CD4-positive, alpha-beta T cell treated with Interleukin-17A for 1 hour (primary cell): Measurements from ENCODE around the gene ADGRB3.
A peak's percentile ranks its signal among the peaks of the same experiment; 100 is the strongest.

Experiments used
- DNase-seq: peaks from one replicate; pipeline ENCODE4 v3.0.0-alpha.2; 2020

ADGRB3 gene

DNA sequence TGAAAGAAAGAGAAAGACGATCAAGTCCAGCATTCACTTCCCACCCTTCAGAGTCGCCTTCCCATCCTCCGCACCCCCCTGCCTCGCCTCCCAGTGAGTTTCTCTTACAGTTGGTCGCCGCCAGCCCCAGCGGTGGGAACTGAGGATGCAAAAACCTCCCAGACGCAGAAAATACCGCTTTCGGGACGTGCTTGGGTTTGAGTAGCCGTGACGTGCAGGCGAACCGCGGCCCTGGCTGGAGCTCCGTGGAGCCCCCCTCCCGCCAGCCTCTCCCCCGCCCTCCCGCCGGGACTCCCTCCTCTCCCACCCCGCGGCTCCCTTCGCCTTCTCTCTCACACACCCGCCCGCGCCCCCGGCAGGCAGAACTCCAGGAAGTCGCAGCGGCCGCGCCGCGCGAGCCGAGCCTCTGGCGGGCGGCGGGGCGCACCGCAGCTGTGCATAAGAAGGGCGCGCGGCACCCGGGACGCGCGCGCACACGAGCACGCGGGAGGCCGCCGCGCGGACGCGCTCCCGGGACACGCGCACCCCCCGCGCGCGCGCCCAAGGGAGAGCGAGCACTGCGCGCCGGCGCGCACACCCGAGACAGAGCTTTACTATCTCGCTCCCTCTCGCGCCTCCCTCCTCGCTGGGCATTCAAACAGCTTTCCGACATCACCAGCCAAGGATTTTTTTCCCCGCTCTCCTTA is at the start of gene ADGRB3:
TSS of gene ADGRB3 (plus strand) at position 557 of the 686 bp plus-strand sequence. CDS start 3,394 bp downstream, outside the sequence.
- peak; percentile 15 for DNase-seq

DNA sequence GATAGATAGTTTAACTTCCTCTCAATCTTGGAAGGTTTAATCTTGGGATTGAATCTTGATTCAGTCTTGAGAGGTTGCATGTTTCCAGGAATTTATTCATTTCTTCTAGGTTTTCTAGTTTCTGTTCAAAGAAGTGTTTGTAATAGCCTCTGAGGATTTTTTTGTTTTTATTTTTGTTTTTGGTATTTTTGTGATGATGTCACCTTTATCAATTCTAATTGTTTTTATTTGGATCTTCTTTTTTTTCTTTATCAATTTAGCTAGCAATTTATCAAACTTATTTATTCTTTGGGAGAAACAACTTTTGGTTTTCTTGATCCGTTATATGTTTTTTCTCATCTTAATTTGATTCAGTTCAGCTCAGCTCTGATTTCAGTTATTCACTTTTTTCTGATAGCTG is 41.5 kb upstream of the ADGRB3 start:
- DNase-seq: no peak

DNA sequence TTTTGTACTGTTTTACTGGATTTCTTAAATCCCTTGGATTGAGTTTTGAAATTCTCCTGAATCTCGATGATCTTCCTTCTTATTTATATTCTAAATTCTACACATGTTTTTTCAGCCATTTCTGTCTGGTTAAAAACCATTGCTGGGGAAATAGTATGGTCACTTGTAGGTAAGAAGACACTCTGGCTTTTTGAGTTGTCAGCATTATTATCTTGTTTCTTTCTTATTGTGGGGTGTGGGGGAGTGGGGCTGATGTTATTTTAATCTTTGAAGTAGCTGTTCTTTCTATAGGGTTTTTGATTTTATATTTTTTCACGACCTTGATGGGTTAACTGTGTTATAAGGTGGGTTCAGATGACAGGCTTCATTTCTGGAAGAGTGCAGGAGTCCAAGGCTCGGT is 37.4 kb upstream of the ADGRB3 start:
- DNase-seq: no peak

DNA sequence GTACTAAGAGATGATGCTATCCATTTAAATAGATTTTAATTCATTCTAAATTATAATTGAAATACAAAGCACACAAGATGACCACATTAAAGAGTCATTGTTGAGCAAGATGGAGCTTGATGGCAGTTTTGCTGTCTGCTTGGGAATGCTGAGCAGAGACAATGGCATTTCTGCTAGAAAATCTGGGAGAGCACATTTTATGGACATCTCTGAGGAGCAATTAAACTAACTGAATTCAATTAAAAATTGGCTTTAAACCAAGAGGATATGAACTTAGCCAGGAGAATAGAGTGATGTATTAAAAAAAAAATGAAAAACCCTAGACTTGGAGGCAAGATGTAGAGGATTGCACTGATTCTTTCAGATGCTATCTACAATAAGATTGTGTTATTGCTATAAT is 19.1 kb upstream of the ADGRB3 start:
- DNase-seq: no peak

DNA sequence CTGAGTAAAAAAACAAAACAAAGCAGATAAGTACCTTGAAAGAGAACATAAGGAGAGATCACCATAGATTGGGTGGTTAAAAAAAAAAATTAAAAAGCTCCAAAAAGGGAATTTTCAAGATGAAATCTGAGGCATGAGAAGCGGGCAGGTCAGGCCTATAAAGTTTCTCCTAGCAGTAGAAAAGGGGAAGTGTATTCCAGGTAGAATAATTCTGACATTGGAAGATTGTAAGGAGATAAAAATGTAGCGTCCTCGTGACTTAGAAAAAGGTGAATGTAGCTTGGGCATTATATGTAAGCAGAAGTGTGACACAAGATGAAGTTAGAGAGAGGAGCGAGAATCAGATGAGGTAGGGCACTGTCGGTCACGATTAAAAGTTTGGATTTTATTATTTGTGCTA is 9.1 kb upstream of the ADGRB3 start:
- DNase-seq: no peak

DNA sequence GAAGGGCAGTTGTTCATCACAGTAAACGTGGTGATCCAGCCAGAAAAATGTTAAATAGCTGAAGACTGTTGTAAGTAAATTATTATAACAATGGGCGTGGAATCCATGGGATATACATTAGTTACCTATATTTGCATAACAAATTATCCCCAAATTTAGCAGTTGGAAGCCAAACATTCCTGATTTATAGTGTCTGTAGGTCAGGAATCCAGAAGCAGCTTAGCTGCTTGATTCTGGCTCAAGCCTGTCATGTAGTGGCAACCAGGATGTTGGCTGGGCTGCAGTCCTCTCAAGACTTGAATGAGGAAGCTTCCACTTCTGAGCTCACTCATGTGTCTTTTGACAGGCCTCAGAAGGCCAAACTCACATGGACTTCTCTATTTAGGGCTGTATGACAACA is 6.9 kb upstream of the ADGRB3 start:
- DNase-seq: no peak

DNA sequence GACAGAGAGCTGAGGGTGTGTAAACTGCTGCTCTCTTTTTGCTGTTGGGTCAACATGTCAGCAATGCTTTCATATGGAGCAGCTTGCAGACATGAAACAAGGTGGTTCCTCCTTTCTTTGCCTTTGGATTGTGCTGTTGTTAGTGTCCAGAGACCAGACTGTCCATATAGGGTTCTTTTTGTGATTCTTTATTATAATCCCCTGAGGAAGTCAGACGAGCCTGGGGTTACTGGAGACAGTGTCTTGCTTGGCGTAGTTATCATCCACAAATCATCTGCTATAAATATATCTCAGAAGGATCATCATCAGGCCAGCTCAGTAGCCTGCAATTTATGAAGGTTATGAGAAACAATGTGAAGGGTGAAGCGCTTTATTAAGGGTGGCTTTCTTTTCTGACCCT is 2.3 kb upstream of the ADGRB3 start:
- no peak for DNase-seq

DNA sequence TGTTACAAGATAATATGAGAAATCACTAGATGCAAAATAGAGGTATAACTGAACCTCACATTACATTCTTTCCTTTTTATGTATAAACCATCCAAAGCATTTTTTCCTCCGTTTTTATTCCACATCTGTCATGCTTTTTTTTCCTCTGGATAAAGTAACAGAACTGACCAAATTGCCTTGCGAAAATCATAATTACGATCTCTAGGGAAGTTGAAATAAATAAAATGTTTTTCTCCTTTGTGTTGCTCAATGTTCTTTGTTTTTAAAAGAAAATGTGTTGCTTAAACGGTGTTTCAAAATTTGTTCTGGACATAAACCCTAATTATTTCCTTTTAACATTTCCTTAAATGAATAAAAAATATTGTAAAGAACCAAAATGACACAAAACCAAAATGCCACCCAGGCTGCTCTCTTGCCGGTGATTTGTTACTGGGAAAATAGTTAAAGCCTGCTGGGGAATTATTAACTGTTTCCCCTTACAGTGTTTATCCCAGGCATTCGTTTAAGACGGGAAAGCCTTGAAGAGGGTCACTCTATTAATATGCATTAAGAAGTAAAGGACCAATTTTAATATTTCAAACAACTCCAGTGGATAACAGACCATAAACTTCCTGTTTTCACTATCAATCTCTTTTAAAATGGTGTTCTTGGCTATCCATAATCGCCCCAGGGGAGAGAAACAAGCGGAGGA is 1.7 kb upstream of the ADGRB3 start:
- DNase-seq: no peak

DNA sequence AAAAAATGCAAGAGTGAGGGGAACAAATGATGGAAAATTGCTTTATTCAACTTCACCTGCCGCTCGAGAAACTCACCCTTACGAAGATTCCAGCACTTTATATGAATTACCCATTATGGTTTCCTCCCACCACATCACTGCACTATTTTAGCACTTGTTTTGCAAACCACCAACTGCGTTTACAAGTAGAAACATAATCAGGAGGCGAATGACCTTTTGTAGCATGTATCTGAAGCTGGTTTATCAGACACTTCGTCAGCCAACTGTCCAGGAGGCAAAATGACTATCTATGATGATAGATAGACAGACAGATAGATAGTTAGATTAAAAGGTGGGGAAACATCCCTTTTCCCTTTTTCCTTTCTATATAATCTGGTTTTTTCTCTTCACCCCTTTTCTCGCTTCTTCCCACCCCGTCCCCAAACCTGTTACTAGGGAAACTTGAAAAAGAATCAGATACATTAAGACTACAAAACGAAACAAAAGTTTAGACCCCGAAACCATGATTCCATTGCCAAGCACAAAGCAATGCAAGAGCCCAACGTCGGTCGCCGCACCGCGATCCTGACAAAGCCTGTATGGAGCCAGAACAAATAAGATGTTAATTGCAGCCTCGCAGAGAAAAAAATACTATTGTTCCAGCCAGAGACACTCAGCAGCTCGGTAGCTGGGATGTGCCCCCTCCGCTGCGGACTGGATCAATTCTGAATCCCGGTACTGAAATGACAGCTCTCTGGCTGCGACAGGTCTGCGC is 933 bp upstream of the ADGRB3 start:
- no peak for DNase-seq

DNA sequence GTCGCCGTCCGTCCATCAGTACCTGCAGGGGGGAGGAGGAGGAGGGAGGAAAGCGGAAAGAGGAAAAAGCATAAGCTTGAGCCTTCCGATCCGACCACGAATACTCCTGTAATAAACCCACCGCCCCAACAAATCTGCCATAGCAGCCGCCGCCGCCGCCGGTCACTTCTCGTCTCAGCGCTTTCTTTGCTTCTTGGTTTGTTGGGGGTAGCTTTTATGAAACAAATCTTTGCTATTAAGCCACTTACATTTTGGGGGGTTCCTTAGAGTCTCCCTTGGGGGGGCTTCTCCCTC is 277 bp downstream of the ADGRB3 start:
- no peak for DNase-seq

DNA sequence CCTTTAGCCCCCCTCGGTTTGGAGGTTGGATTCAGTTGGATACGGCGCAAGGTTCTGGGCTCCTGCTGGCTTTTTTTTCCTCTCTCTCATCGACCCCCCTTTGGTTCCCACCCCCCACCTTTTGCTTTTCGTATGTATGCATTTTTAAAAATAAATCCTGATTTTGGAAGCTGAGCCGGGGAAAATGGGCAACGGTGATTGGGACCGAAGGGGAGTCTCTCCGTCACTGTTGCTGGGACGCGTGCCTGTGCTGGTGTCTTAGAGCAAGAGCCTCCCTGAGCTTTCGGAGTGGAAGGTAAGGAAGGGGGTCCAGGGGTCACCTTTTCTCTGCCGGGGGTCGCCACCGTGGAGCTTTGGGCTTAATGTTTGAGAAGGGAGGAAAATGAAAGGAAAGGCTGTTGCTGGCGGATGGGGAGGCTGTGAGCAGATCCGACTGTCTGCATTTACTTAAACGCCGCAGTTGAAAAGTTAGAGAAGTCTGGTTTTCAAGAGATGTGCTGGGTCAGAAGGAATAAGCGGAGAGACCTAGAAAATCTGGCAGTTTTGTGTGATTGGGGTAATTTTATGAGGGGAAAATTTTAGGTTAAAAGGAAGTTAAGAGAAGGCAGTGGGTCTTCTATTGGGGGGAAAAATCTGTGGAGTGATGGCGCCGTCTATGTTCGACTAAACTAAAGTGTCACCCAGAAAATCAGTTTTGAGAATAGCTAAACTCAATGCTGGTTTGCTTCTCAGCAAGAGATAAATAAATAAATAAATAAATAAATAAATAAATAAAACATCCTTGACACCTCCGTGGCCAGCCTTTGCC is 828 bp downstream of the ADGRB3 start:
- no peak for DNase-seq

DNA sequence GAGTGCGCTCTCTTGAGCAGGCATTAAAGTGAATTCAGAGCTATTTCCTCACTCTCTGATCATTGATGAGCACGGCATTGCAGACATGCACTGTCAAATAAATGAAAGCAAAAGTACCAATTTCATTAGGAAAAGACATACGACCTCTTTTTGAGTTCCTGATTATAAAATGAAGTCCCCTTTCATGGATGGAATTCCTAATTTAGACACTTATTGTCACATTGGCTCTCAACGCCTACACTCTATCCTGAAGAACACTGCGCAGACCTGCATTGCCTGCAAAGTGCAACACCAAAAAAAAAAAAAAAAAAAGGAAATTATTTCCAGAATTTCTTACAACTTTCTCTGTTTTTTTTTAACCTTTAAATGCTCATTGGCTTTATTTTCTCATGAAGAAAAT is 1.6 kb downstream of the ADGRB3 start:
- no peak for DNase-seq

DNA sequence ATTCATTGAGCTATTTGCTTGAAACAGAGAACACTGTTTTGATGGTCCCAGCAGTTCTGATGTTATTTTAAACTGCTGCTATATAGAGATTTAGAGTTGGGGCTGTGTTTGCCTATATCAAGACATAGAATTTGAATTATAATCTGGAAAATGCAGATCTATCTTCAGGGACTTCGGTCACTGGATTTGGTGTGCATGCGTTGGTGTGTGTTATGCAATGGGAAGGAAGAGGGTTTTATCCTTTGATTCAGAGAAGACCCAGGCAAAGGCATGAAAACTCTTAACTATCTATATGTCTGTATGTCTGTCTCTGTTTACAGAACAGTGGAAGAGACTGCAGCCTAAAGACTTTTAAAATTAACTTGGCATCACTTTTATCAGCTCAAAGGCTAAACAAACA is 2.0 kb downstream of the ADGRB3 start:
- no peak for DNase-seq

DNA sequence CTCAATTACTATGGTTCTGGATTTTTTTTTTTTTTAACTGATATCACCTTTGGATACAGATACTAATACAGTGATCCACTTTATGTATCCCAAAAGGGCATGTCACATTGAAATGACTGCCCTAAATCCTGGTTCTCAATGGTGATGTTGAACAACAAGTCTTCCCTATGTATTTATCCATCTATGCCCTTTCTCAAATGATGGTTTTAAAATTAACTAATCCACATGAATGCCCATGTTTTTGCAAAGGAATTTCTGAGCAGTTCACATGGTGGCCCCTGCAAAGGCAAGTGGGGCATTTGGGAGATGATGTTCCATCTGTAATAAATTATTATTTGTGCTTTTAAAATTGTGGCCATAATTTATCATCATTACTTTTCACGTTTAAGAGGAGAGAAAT is 2.7 kb downstream of the ADGRB3 start:
- DNase-seq: no peak

DNA sequence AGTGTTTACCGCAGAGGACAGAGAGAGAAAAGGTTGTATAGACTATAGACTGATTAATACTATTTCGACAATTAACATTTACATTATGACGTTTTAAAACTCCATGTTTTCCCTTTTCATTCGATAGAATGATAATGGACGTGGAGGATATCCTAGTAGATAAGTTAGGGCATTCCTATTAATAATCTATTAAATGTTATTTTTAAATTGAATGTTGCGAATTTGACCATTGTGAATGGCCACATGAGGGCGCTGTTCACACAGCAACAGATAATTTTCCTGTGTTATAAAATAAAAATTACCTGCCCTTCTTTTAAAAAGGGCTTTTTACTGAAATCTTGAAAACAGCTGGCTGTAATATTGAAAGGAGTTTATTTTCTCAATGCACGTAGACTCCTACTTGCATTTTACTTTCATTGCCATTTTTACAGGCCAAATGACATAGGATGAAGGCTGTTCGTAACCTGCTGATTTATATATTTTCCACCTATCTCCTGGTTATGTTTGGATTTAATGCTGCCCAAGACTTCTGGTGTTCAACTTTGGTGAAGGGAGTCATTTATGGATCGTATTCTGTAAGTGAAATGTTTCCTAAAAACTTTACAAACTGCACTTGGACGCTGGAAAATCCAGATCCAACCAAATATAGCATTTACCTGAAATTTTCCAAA is 3.3 kb downstream of the ADGRB3 start:
- peak; percentile 9 for DNase-seq

DNA sequence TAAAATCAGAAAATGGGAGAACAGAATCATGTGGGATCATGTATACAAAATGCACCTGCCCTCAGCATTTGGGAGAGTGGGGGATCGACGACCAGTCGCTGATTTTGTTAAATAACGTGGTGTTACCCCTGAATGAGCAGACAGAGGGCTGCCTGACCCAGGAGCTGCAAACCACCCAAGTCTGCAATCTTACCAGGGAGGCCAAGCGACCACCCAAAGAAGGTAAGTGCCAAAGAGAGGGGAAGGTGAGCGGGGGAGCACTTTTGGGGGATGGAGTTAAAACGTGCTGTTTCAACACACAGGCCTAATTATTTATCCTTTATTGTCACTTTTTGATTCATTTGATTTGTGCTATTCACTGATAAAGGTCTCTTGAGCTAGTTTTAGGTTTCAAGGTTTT is 4.1 kb downstream of the ADGRB3 start:
- DNase-seq: no peak

DNA sequence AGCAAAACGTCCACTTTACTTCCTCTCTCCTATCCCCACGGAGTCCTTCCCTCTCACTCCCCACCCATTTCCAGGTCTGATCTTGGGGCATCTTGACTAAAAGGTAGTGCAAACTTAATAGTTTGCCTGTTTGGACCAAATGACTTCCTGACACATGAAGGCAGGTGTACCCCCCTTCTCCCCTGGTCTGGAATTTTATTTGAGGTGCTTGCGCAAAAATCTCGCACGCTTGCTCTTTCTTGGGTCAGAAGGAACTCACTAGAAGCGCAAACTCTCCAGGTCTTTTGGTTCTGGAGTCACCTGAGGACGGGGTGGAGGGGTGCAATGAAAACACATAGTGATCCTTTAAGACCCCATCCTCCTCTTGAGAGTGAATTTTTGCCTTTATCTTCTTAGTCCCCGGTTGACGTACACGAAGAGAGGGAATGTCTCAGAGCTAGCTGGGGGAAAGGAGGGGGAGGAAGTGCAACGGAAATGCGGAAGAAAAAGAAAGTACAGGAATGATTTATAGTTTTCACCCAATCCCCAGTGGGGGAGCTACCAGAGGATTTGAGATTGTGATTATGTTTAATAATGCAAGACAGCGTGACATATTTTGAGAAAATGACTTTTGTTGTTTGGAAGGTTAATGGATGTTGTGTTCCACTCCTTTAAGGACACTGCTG is 4.9 kb downstream of the ADGRB3 start:
- no peak for DNase-seq

DNA sequence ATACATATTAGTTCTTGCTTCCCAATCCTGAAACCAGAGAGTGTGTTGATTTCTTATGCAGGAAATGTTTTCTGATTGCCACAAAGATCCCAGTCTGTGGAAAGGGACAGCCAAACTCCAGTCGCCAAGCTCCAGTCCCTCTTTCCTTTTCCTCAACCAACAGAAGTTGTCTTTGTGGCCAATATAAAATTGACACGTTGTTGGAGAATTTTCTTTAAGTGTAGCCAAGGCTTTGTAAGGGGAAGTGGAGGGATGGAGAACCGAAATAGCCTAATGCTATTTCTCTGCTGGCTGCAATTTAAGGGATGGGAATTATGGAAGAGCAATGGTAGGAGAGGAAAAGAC is 5.4 kb downstream of the ADGRB3 start:
- DNase-seq: no peak

DNA sequence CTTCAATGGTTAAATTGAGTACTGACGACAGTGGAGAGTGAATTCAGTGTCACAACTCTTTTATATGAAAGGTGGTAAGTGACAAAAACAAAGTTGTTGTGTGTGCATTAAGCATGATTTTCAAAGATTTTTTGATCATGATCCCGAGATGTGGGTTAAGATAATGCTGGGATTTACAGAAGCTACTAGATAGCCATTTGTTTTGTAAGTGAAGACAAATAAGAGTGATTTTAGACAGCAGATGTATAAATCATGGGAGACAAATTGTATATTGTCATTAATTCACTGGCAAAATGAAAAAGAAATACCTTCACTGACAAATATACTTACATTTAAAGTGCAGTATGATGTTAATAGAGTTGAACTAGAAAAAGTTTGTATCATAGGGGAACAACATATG is 6.1 kb downstream of the ADGRB3 start:
- DNase-seq: no peak

DNA sequence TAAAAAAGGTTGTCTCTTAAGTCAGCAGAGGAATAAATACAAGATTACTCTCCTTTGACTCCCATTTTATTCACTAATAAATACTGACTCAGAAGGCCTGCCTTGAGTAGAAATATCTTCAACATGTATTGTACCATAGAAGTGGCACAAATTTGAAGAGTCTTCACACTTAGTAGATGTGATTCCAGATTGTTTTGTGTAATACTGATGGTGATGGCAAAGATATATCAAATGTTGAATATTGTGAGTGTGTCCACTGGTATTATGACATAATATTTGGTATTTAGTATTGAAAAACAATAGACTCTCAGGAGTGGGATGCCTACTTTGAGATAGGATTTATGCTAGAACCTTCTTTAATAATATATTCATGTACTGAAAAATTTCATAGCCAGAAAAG is 7.0 kb downstream of the ADGRB3 start:
- no peak for DNase-seq

DNA sequence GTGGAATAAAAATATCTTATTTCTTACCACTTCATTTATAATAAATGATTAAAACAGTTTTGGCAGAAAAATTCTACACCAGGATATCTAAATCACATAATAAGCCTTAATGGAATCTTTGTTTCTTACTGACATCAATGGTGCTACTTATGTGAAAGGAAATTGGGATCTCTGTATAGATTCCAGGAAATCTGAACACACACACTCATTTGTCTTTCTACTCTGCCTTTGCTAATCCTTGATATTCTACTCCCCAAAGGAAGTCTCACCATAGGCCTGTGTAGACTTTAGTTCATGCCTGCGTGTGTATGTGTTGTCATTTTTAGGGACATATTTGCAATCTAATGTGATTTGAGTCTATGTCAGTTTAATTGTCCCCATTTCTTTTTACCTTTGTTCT is 7.9 kb downstream of the ADGRB3 start:
- DNase-seq: no peak

DNA sequence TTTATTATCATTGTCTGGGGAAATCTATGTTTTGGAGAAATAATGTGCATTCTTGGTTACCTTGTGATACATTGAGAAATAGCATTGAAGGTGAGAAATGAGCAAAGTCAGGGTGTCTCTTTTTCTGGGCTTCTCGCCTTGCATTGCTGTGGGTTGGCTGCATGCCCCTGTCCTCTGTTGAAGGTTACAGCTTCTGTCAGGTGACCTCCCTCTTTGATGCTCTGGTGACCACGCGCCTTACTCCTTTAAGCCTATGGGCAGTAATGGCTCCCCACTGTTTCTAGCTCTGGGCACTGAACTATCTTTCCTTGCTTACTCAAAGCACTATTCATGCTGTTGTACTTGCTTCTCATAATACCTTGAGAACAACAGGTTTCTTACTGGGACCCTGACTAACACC is 14.6 kb downstream of the ADGRB3 start:
- DNase-seq: no peak

DNA sequence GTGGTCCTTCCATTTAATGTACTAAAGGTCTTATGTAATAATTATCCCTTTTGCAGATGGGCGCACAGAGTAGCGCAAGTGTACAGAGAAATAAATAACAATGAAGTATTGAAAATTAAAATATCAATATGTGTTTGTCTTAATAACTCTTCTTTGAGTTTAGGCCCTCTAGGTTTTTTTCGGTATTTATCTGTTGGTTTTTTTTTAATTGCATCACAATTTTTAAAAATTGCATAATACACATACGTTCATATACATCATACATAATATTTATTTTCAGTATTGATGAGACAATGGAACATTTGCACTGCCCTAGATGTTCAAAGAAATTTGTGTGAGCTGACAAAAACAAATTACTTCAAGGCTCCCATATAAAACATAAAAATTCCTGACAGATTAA is 15.1 kb downstream of the ADGRB3 start:
- no peak for DNase-seq
